22Rv1 (cell line): Measurements from ENCODE around the gene SIGLEC15.

Experiments used
- H3K27ac ChIP-seq: fragments of 450-650 bp; 2 replicates; pipeline ENCODE4 v1.5.1; 2017
- CTCF ChIP-seq: fragments of 450-650 bp; IDR thresholded peaks from 2 replicates; pipeline ENCODE4 v1.5.1; 2017; ENCODE audit warnings: mild to moderate bottlenecking
- ZFX ChIP-seq: fragments of 450-650 bp; IDR thresholded peaks from 2 replicates; pipeline ENCODE4 v1.6.1; 2017; ENCODE audit warnings: antibody characterized with exemption, borderline replicate concordance

SIGLEC15 gene

GRCh38 chr18:45834306-45834705 lies 8.8 kb downstream of the SIGLEC15 start:
- no peak overlapping the region for H3K27ac ChIP-seq
- TF ChIP-seq ZFX (no peak), CTCF (no peak)

GRCh38 chr18:45835057-45835636 lies 9.7 kb downstream of the SIGLEC15 start:
- no peak overlapping the region for H3K27ac ChIP-seq
- TF ChIP-seq ZFX (no peak), CTCF (no peak)

- TF ChIP-seq CTCF (no peak), ZFX (no peak)
- no peak overlapping the region for H3K27ac ChIP-seq
Observed at GRCh38 chr18:45836242-45837205, 11.0 kb downstream of the SIGLEC15 start.

- TF ChIP-seq ZFX = no peak
- TF ChIP-seq CTCF = no peak
- no peak overlapping the region for H3K27ac ChIP-seq
Observed at GRCh38 chr18:45837283-45838070, 12.0 kb downstream of the SIGLEC15 start.

GRCh38 chr18:45838302-45839070 lies 13.0 kb downstream of the SIGLEC15 start:
- H3K27ac ChIP-seq = no peak overlapping the region
- TF ChIP-seq CTCF (no peak), ZFX (no peak)

- TF ChIP-seq CTCF (peak; percentile 45), ZFX (no peak)
- no peak overlapping the region for H3K27ac ChIP-seq
Observed at GRCh38 chr18:45839414-45840395, 14.2 kb downstream of the SIGLEC15 start.
